Measurements from ENCODE around the gene TMEM50A. TPM values are rescaled to one million over a fixed set of nuclear protein-coding genes. Genes with fewer than 3 reads are reported as not detected.
"Not testable (repeated sequence)": the region's sequence is repeated elsewhere in the genome, so short reads cannot be mapped to it uniquely, and the experiment has no call there.

TMEM50A gene
- total RNA-seq, 1 experiment from 2014 or later, result 95.9 TPM

DNA sequence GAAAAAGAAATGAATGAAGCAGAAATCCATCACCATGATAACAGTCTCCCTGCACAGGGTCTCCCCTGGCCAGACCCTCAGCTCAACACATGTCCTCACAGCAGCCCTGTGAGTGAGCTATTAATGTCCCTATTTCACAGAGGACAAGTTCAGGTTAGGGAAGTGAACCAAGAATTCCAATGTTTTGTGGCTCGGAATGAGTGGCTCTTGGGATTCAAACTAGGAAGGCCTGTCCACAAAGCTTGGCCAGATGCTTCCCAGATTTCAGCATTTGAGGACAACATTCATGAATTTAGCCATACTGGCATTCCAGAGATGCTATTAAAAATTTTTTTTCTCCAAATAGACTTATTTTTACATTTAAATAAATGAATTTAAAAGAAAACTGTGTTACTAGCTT, 44.4 kb downstream of the TMEM50A start:
- not testable (repeated sequence) for H3K27me3 Mint-ChIP-seq (ENCODE audit: low read depth); H2BK120ac ChIP-seq (ENCODE audit: low read depth, low read length, poor library complexity, severe bottlenecking); H2BK12ac ChIP-seq (ENCODE audit: insufficient read length, low read depth, low read length); H2AFZ ChIP-seq (ENCODE audit: low read length); H2BK20ac ChIP-seq (ENCODE audit: low read depth, low read length, poor library complexity, severe bottlenecking); H3K23me2 ChIP-seq (ENCODE audit: insufficient read length, low read depth, low read length, poor library complexity, severe bottlenecking); H2BK15ac ChIP-seq (ENCODE audit: low read depth, low read length); H3K14ac ChIP-seq (ENCODE audit: insufficient read depth, low read length); H2AK5ac ChIP-seq (ENCODE audit: insufficient read length, low read length); H3K56ac ChIP-seq (ENCODE audit: insufficient read length, low read depth, low read length); H3K9me3 ChIP-seq (ENCODE audit: control insufficient read depth, low read depth, low read length); H3K9me3 Mint-ChIP-seq; H3K4me1 Mint-ChIP-seq; H3K4ac ChIP-seq (ENCODE audit: low read depth, low read length); H3K79me1 ChIP-seq (ENCODE audit: insufficient read depth, low read depth, low read length, poor library complexity, severe bottlenecking); H4K8ac ChIP-seq (replicated peaks; ENCODE audit: insufficient read length, low read depth, low read length); DNase-seq; H3T11ph ChIP-seq (ENCODE audit: low read length); H3K4me3 Mint-ChIP-seq; H3K79me2 ChIP-seq (ENCODE audit: insufficient read depth, low read length); H3K4me1 ChIP-seq (ENCODE audit: insufficient read depth, low read length); H3K36me3 Mint-ChIP-seq (ENCODE audit: insufficient read depth in 1 of 3, low read depth in 3 of 3); H3K4me2 ChIP-seq (ENCODE audit: insufficient read depth, insufficient read length, low read length); H2BK5ac ChIP-seq (ENCODE audit: insufficient read length, low read length); H4K5ac ChIP-seq (ENCODE audit: insufficient read length, low read depth, low read length); H3K27ac Mint-ChIP-seq; H3K27ac ChIP-seq (ENCODE audit: insufficient read length, low read depth, low read length); H4K91ac ChIP-seq (ENCODE audit: insufficient read length, low read depth, low read length); H4K20me1 ChIP-seq (ENCODE audit: control insufficient read depth, insufficient read depth, insufficient read length); H3K27me3 ChIP-seq (ENCODE audit: insufficient read depth, low read length); H3K9ac ChIP-seq (ENCODE audit: extremely low read depth, insufficient read length, low read length); H3K18ac ChIP-seq (ENCODE audit: insufficient read length, low read depth, low read length); H3K23ac ChIP-seq (ENCODE audit: insufficient read length, low read depth, low read length)
- WGBS (ENCODE audit: extremely low coverage, insufficient read length, low lambda C conversion rate), result no CpG with 5 or more reads among the region's 1 CpG

DNA sequence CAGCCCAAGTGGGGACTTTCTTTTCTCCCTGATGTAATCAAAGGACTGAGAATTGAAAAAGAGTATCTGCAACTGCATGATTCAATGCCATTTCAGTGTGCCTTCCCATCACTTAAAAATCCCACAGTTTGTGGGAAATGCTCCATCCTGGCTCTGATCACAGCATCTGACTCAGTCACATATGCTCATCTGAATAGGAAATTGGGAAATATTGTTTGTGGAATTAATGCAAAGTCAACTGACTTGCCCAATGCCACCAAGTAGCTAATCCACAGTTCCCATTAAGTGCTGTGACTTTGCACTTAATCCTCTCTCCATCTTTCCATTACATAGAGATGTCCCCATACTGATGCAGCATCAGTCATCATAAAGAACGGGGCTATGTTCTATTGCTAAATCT, 45.0 kb downstream of the TMEM50A start:
- H3K9me3 ChIP-seq (ENCODE audit: control insufficient read depth, low read depth, low read length); H3K4ac ChIP-seq (ENCODE audit: low read depth, low read length); DNase-seq; H2BK120ac ChIP-seq (ENCODE audit: low read depth, low read length, poor library complexity, severe bottlenecking); H3K79me1 ChIP-seq (ENCODE audit: insufficient read depth, low read depth, low read length, poor library complexity, severe bottlenecking); H4K20me1 ChIP-seq (ENCODE audit: control insufficient read depth, insufficient read depth, insufficient read length); H3K4me2 ChIP-seq (ENCODE audit: insufficient read depth, insufficient read length, low read length); H3K9me3 Mint-ChIP-seq; H3K4me3 Mint-ChIP-seq; H3K4me1 Mint-ChIP-seq; H2BK12ac ChIP-seq (ENCODE audit: insufficient read length, low read depth, low read length); H4K8ac ChIP-seq (replicated peaks; ENCODE audit: insufficient read length, low read depth, low read length); H3T11ph ChIP-seq (ENCODE audit: low read length); H3K14ac ChIP-seq (ENCODE audit: insufficient read depth, low read length); H2AFZ ChIP-seq (ENCODE audit: low read length); H3K27ac ChIP-seq (ENCODE audit: insufficient read length, low read depth, low read length); H3K18ac ChIP-seq (ENCODE audit: insufficient read length, low read depth, low read length); H3K27me3 ChIP-seq (ENCODE audit: insufficient read depth, low read length); H4K5ac ChIP-seq (ENCODE audit: insufficient read length, low read depth, low read length); H3K27ac Mint-ChIP-seq; H3K79me2 ChIP-seq (ENCODE audit: insufficient read depth, low read length); H2BK15ac ChIP-seq (ENCODE audit: low read depth, low read length); H3K23me2 ChIP-seq (ENCODE audit: insufficient read length, low read depth, low read length, poor library complexity, severe bottlenecking); H2BK5ac ChIP-seq (ENCODE audit: insufficient read length, low read length); H2AK5ac ChIP-seq (ENCODE audit: insufficient read length, low read length); H3K23ac ChIP-seq (ENCODE audit: insufficient read length, low read depth, low read length); H2BK20ac ChIP-seq (ENCODE audit: low read depth, low read length, poor library complexity, severe bottlenecking); H3K36me3 Mint-ChIP-seq (ENCODE audit: insufficient read depth in 1 of 3, low read depth in 3 of 3); H3K9ac ChIP-seq (ENCODE audit: extremely low read depth, insufficient read length, low read length); H3K27me3 Mint-ChIP-seq (ENCODE audit: low read depth); H3K56ac ChIP-seq (ENCODE audit: insufficient read length, low read depth, low read length); H4K91ac ChIP-seq (ENCODE audit: insufficient read length, low read depth, low read length); H3K4me1 ChIP-seq (ENCODE audit: insufficient read depth, low read length): not testable (repeated sequence)
- WGBS (ENCODE audit: extremely low coverage, insufficient read length, low lambda C conversion rate), result no CpG with 5 or more reads among the region's 1 CpG
